Uterus (tissue), 4 donors: ENCODE measurements around the gene ARAP3. TPM values are rescaled to one million over a fixed set of nuclear protein-coding genes. Genes with fewer than 3 reads are reported as not detected.

Source experiments
- DNase-seq, 2 donors: peaks; one replicate each; pipeline ENCODE4 v3.0.0-alpha.2; 2019 to 2020
- H3K27ac ChIP-seq, 2 donors: fragments of 200-600 bp; sonication (generic); 1 replicate in 1 of 2; 2 replicates in 1 of 2; pipeline ENCODE4 v1.5.1; 2016 to 2018
- H3K27me3 ChIP-seq, 2 donors: fragments of 200-600 bp; sonication (generic); one replicate each; pipeline ENCODE4 v1.5.1; 2018 to 2019; ENCODE audit warnings: control low read depth in 1 of 2
- H3K36me3 ChIP-seq, 2 donors: fragments of 200-600 bp; sonication (generic); one replicate each; pipeline ENCODE4 v1.5.1; 2019; ENCODE audit warnings: control low read depth in 1 of 2
- H3K4me1 ChIP-seq, 2 donors: fragments of 200-600 bp; sonication (generic); one replicate each; pipeline ENCODE4 v1.5.1; 2018 to 2019; ENCODE audit warnings: control low read depth in 1 of 2
- H3K4me3 ChIP-seq, 2 donors: fragments of 200-600 bp; sonication (generic); 1 replicate in 1 of 2; 2 replicates in 1 of 2; pipeline ENCODE4 v1.5.1; 2018 to 2019; ENCODE audit warnings: mild to moderate bottlenecking in 1 of 2
- H3K9me3 ChIP-seq, 2 donors: fragments of 200-600 bp; sonication (generic); one replicate each; pipeline ENCODE4 v1.5.1; 2019; ENCODE audit warnings: control low read depth in 1 of 2
- POLR2A ChIP-seq, 2 donors: fragments of 450-650 bp; IDR thresholded peaks; one replicate each; pipeline ENCODE4 v1.6.1; 2016; ENCODE audit warnings: antibody characterized with exemption in 2 of 2, mild to moderate bottlenecking in 1 of 2, moderate library complexity in 1 of 2
- intact Hi-C: fragments of 100-400 bp; cut with DNase I; formaldehyde crosslinking; loops from one replicate; pipeline ENCODE4 v1.15.1; 2023; ENCODE audit warnings: low total_unique reads
- total RNA-seq, 4 donors: library from RNA; depleted of rRNA in 3 of 4; stranded (reverse); fragments of >200 nt in 3 of 4; gene quantifications; one replicate each; pipeline versions ENCODE4 v1.1.0 to v1.2.4, GENCODE V29; 2014 to 2023
- TF ChIP-seq, protein P1 (sequence below), 4 experiments: fragments of 200-600 bp in 2 of 4; fragments of 450-650 bp in 2 of 4; sonication (generic) in 2 of 4; IDR thresholded peaks; one replicate each; pipeline ENCODE4 v1.5.1; 2016 to 2019; ENCODE audit warnings: antibody characterized with exemption in 4 of 4, mild to moderate bottlenecking in 2 of 4, moderate library complexity in 1 of 4
- donor health status: DM: yes; HTN: yes; CAD: no.

Gene ARAP3
- total RNA-seq, 4 donors from 2014 or later: 4.1 to 39.9 (median 12.5) TPM

GRCh38 chr5:141657937-141658545 lies 24.0 kb downstream of the ARAP3 start:
- no peak for DNase-seq
- no peak overlapping the region for H3K27ac ChIP-seq
- no peak overlapping the region for H3K4me3 ChIP-seq
- no peaks in the 10 kb centered on the region for H3K9me3 ChIP-seq
- no peak for TF ChIP-seq POLR2A (IDR thresholded peaks at IDR 0.05)
- TF ChIP-seq, protein P1, sequence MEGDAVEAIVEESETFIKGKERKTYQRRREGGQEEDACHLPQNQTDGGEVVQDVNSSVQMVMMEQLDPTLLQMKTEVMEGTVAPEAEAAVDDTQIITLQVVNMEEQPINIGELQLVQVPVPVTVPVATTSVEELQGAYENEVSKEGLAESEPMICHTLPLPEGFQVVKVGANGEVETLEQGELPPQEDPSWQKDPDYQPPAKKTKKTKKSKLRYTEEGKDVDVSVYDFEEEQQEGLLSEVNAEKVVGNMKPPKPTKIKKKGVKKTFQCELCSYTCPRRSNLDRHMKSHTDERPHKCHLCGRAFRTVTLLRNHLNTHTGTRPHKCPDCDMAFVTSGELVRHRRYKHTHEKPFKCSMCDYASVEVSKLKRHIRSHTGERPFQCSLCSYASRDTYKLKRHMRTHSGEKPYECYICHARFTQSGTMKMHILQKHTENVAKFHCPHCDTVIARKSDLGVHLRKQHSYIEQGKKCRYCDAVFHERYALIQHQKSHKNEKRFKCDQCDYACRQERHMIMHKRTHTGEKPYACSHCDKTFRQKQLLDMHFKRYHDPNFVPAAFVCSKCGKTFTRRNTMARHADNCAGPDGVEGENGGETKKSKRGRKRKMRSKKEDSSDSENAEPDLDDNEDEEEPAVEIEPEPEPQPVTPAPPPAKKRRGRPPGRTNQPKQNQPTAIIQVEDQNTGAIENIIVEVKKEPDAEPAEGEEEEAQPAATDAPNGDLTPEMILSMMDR (IDR thresholded peaks at IDR 0.05): no peak
- intact Hi-C loops: no loop called here
- H3K36me3 ChIP-seq: no peaks in the 10 kb centered on the region
- H3K4me1 ChIP-seq: no peaks in the 10 kb centered on the region
- no peaks in the 10 kb centered on the region for H3K27me3 ChIP-seq

DNA sequence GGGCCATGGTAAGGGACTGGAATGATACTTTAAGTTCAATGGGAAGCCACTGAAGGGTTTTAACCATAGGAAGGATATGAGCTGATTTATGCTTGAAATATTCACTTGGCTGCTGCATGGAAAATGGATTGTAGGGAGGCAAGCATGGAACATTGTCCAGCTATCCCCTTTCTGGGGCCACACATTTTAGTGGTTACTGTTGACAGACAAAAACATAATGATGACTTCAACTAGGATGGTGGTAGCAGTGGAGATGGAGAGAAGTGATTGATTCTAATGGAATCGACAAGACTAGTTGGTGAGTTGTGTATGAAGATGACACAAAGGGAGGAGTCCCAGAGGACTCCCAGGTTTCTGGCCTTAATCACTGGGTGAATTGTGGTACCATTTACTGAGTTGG lies 24.6 kb downstream of the ARAP3 start:
- TF ChIP-seq, protein P1 (IDR thresholded peaks at IDR 0.05): no peak
- TF ChIP-seq POLR2A (IDR thresholded peaks at IDR 0.05): no peak
- Histone ChIP-seq H3K27me3 (no peaks in the 10 kb centered on the region), H3K4me3 (no peak overlapping the region), H3K9me3 (no peaks in the 10 kb centered on the region), H3K36me3 (no peaks in the 10 kb centered on the region), H3K4me1 (no peaks in the 10 kb centered on the region), H3K27ac (no peak overlapping the region)
- DNase-seq: no peak
- intact Hi-C loops: no loop called here

DNA sequence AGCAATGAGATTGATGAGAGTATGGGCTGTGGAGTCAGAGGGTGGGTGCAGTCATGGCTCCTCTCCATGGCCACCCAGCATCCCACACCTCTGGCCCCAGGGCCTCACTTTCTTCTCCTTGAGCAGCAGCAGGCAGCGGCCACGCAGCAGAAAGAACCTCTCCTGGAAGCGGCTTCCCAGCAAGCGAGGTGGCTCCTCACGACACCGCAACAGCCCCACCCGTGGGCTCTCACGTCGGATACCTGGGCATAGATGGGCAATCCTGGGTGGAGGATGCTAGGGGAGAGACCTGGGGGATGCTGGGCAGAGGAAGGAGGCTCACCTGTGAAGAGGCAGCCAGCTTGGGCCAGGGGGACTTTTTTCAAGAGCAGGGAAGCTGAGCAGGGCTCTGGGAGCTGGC lies 25.6 kb downstream of the ARAP3 start:
- Histone ChIP-seq H3K27ac (no peak overlapping the region), H3K4me3 (no peak overlapping the region), H3K9me3 (no peaks in the 10 kb centered on the region), H3K27me3 (no peaks in the 10 kb centered on the region), H3K36me3 (no peaks in the 10 kb centered on the region), H3K4me1 (no peaks in the 10 kb centered on the region)
- no peak for DNase-seq
- TF ChIP-seq POLR2A (IDR thresholded peaks at IDR 0.05): no peak
- TF ChIP-seq, protein P1 (IDR thresholded peaks at IDR 0.05): no peak
- intact Hi-C loops: no loop called here

- Histone ChIP-seq H3K4me1 (no peaks in the 10 kb centered on the region), H3K27me3 (no peaks in the 10 kb centered on the region), H3K4me3 (no peak overlapping the region), H3K9me3 (no peaks in the 10 kb centered on the region), H3K36me3 (no peaks in the 10 kb centered on the region), H3K27ac (no peak overlapping the region)
- TF ChIP-seq, protein P1 (IDR thresholded peaks at IDR 0.05): no peak
- no peak for TF ChIP-seq POLR2A (IDR thresholded peaks at IDR 0.05)
- DNase-seq: no peak
- intact Hi-C loops: no loop called here
Measured at GRCh38 chr5:141655020-141655419, 27.0 kb downstream of the ARAP3 start.

- no peaks in the 10 kb centered on the region for H3K27me3 ChIP-seq
- H3K4me3 ChIP-seq: no peak overlapping the region
- no peak for DNase-seq
- TF ChIP-seq POLR2A (IDR thresholded peaks at IDR 0.05): no peak
- TF ChIP-seq, protein P1 (IDR thresholded peaks at IDR 0.05): no peak
- H3K9me3 ChIP-seq: no peaks in the 10 kb centered on the region
- intact Hi-C loops: no loop called here
- no peaks in the 10 kb centered on the region for H3K36me3 ChIP-seq
- no peaks in the 10 kb centered on the region for H3K4me1 ChIP-seq
- no peak overlapping the region for H3K27ac ChIP-seq
Measured at GRCh38 chr5:141654298-141654697, 27.7 kb downstream of the ARAP3 start.
